Pulmonary artery endothelial cell (primary cell): Measurements from ENCODE around the gene MSRB3. TPM values are rescaled to one million over a fixed set of nuclear protein-coding genes. Genes with fewer than 3 reads are reported as not detected.
A peak's percentile ranks its signal among the peaks of the same experiment; 100 is the strongest.
"Not testable (repeated sequence)": the region's sequence is repeated elsewhere in the genome, so short reads cannot be mapped to it uniquely, and the experiment has no call there.

Experiments used
- DNase-seq: peaks from one replicate; pipeline ENCODE4 v3.0.0-alpha.2; 2011; ENCODE audit warnings: low read depth, low spot score
- total RNA-seq: library from RNA; depleted of rRNA; stranded (reverse); fragments of >200 nt; gene quantifications from 2 replicates; pipeline ENCODE4 v1.2.3, GENCODE V29; 2014

The MSRB3 gene
- 42.1 and 42.4 TPM in 2 replicates for total RNA-seq

- DNase-seq: peak; percentile 17
These were observed at the start of gene MSRB3 for GRCh38 chr12:65278576-65279368. MSRB3 (plus strand) TSS chr12:65278683; CDS start chr12:65308580, 29,897 bp downstream.

GRCh38 chr12:65229441-65229840 is 49.0 kb upstream of the MSRB3 start:
- peak; percentile 26 for DNase-seq

GRCh38 chr12:65232476-65233077 is 45.9 kb upstream of the MSRB3 start:
- DNase-seq: no peak

DNA sequence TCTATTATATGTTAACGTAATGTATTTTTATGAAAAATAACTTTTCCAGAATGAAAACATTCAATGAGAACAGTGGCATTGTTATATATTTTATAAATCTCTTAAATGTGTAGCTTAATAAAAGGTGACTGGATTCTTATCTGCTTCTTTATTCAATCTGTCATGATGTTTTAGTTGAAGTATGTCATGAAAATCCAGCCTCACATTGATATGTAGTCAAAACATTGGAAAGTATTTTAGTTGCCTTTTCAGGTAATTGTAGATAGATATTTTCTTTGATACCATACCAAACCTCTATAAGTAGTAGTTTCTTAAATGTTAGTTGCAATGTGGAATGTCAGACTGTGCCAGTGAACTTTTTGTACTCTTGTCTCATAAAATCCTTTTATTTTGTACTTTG is 41.3 kb upstream of the MSRB3 start:
- DNase-seq: no peak

DNA sequence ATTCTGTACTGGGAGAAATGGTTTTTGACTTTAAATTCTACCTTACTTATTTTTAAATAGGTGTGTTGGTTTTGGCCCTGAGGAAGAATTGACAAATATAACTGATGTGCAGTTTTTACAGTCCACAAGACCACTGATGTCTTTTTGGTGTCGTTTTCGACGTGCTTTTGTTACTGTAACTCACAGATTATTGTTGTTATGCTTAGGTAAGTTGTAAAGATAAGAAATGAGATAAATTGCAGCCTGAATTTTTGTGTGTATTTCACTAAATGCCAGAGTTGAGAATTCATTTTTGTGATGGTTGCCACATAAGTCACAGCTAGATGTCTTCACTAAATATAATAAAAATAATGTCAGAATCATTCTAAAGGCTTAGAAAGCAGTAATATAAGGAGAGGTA is 39.9 kb upstream of the MSRB3 start:
- DNase-seq: no peak

GRCh38 chr12:65248656-65249633 is 29.5 kb upstream of the MSRB3 start:
- no peak for DNase-seq

DNA sequence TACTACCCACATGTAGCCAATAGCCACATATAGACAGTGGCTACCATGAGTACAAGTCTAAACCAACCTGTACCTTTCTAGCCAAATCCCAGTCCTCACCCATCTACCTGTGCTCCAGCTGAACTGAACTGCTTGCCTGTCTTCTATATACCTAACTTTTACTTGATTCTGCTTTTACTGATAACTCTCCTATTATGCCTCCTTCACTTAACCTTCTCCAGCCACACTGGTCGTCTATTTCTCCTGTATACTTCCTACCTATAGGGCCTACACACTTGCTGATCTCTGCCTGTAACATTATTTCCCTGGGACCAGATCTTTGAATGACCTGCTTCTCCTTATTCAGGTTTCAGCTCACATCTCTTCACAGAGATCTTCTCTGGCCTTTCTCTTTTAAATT is 26.0 kb upstream of the MSRB3 start:
- no peak for DNase-seq

DNA sequence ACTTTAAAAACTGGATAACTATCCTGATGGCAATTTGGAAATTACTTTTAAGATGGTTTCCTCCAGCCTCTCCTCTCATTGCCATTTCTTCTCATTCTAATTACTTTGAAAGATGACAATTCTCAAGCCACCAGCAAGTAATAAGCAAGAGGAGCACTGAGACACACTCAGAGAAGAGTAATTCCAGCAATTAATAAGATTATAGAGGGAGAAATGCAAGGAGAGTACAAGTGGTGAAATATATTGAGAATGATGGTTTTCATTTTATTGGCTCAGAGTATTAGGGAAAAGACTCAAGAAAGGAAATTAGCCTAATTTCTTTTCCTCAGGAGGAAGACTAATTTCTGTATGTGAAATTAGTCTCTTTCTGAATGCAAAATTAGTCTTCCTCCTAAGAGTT is 20.5 kb upstream of the MSRB3 start:
- DNase-seq: no peak

DNA sequence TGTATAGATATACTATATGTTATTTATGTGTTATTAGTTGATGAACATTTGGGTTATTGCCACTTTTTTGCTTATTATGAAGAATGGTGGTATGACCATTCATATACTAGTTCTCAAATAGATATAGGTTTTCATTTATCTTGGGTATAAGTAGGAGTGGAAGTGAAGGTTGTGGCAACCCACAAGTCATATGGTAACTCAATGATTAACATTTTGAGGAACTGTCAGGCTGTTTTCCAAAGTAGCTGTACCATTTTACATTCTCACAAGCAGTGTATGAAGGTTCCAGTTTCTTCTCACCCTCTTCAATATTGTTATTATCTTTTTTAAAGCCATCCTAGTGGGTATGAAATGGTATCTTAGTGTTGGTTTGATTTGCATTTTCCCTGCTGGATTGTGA is 19.0 kb upstream of the MSRB3 start:
- DNase-seq: no peak

- no peak for DNase-seq
These were observed 14.7 kb upstream of the MSRB3 start for GRCh38 chr12:65263777-65264176.

DNA sequence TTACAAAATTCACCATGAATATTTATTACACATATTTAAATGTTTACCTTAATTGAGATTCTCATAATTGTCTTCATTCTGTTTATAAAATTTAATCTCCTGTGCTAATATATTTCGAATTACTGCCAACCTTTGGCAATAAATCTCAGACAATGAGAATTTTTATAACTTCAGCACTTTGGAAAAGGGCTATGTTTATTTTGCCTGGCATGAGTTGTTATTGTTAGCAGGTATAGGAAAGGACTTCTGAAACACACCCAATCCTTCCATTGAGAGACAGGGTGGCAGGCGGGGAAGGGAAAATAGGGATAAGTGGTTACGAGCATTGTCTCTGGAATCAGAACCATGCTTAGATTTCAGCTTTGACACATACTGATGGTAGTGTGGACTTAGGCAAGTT is 12.1 kb upstream of the MSRB3 start:
- no peak for DNase-seq

GRCh38 chr12:65269603-65270002 is 8.9 kb upstream of the MSRB3 start:
- peak; percentile 33 for DNase-seq

- DNase-seq: no peak
These were observed 3.7 kb upstream of the MSRB3 start for GRCh38 chr12:65274602-65275272.

DNA sequence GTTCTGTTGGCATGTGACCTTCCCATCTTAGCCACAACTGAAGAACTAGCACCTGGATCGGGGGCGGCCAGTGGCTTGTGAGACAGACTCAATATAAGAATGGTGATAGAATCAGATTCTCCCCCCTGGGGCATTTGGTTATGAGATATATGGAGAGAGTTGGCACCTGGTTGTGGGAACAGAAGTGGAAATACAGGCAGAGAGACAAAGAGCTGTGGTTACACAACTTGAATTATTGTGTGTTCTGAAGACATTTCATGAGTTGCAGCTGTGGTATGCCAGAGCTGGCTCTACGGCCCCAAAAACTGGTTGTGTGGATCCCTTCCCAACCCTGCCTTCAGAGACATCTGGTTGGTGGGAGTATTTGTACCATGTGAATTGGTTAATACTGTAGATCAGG is 2.9 kb upstream of the MSRB3 start:
- DNase-seq: no peak

DNA sequence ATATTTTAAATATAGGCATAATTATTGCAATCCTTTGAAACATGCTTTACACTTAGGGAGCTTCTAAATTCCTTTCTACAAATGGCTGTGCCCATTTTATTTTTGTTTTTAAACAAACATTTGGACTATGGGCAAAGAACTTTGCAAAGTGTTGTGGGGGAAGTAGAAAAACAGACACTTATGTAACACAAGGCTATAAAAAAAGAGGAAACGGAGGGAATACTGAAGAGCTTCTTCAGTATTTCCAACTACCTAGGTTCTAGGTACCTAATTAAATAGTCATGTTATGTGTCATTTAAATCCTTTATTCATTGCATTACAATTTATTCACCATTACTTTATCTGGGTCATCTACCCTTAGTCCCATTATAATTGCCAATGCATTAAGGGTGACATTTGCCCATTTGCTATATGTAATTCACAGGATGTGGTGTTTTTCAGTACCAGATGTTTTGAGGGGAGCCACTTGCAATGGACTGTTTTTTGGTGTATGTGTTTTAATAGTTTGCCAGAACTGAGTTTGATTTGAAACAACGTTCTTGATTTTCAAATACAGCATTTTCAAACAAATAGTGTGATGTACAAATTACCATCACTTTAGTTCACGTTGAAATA is 1.5 kb upstream of the MSRB3 start:
- DNase-seq: no peak

GRCh38 chr12:65277994-65278575 is 398 bp upstream of the MSRB3 start:
- no peak for DNase-seq

- no peak for DNase-seq
These were observed 1.1 kb downstream of the MSRB3 start for GRCh38 chr12:65279369-65280112.

DNA sequence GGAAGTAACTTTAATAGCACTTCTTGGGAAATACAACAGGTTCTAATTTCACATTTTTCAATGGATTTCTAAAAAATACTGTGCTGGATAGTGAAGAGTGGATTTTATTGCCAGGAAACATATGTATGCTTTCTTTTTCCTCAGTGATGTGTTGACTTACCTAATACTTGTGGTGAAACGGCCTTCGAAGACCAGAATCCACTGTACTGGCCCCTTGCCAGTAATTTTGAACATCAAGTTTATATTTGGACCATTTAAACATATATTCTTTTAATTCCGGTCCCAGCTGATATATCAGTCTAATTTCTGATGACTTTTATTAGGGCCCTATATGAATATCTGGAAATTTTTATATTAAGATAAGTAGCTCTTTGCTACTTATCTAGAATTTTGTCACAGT is 1.8 kb downstream of the MSRB3 start:
- DNase-seq: no peak

DNA sequence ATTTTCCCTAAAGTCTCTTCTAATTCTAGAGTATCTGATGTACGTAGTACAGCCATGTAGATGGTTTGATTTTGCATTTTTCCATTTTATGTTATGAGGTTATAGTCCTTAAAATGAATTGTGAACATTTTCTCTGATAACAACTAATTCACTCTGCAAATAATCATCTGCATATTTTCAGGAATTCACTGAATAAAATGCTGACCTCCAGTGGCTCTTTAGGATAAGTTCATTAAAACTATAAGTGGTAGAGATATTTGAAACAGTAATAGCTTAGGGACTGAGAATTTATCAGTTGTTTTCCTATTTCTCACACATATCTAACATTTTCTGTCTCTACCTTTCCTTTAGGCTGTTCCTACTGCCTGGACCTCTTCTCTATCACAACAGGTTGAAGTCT is 4.4 kb downstream of the MSRB3 start:
- no peak for DNase-seq

- DNase-seq: not testable (repeated sequence)
These were observed 7.0 kb downstream of the MSRB3 start for GRCh38 chr12:65285532-65285931.
